Stomach (tissue), 4 donors: ENCODE measurements around the gene NKAIN2.

Experiments
- CTCF ChIP-seq, 7 experiments: fragments of 450-650 bp in 4 of 7; fragments of 200-600 bp in 3 of 7; sonication (generic) in 3 of 7; IDR thresholded peaks; one replicate each; pipeline ENCODE4 v1.5.1; 2016 to 2019; ENCODE audit warnings: antibody characterized with exemption in 7 of 7, control low read depth in 2 of 7, mild to moderate bottlenecking in 1 of 7
- EP300 ChIP-seq: sonication (generic); formaldehyde crosslinking; IDR thresholded peaks from one replicate; pipeline ENCODE4 v1.6.1; 2017; ENCODE audit warnings: antibody characterized with exemption

GRCh38 chr6:124660185-124660584, 856.5 kb downstream of the NKAIN2 start:
- TF ChIP-seq CTCF (IDR thresholded peaks at IDR 0.05) = no peak
- TF ChIP-seq EP300 = no peak
